ENCODE data around the gene APPBP2. TPM values are rescaled to one million over a fixed set of nuclear protein-coding genes. Genes with fewer than 3 reads are reported as not detected.
"Not testable (repeated sequence)": the region's sequence is repeated elsewhere in the genome, so short reads cannot be mapped to it uniquely, and the experiment has no call there.

Gene APPBP2
- total RNA-seq, 1 donor from 2014 or later: 46.8 TPM

- TF ChIP-seq CTCF (IDR thresholded peaks at IDR 0.05; ENCODE audit: partially characterized antibody, unreplicated experiment): no peak
- Mint-ChIP-seq H3K9me3 (ENCODE audit: unreplicated experiment) (no peaks in the 10 kb centered on the region), H3K4me3 (ENCODE audit: unreplicated experiment) (no peak overlapping the region), H3K36me3 (ENCODE audit: unreplicated experiment) (peaks cover 8% of the 10 kb centered on the region), H3K27me3 (ENCODE audit: unreplicated experiment) (no peaks in the 10 kb centered on the region), H3K4me1 (ENCODE audit: low read depth, unreplicated experiment) (no peaks in the 10 kb centered on the region), H3K27ac (ENCODE audit: unreplicated experiment) (no peak overlapping the region)
- no peak for DNase-seq
Observed at GRCh38 chr17:60501589-60501988, 24.5 kb downstream of the APPBP2 start.

GRCh38 chr17:60496041-60496440 lies 30.0 kb downstream of the APPBP2 start:
- peaks cover 3% of the 10 kb centered on the region for H3K9me3 Mint-ChIP-seq (ENCODE audit: unreplicated experiment)
- H3K27ac Mint-ChIP-seq (ENCODE audit: unreplicated experiment): no peak overlapping the region
- peaks cover 17% of the 10 kb centered on the region for H3K36me3 Mint-ChIP-seq (ENCODE audit: unreplicated experiment)
- no peak for TF ChIP-seq CTCF (IDR thresholded peaks at IDR 0.05; ENCODE audit: partially characterized antibody, unreplicated experiment)
- H3K4me1 Mint-ChIP-seq (ENCODE audit: low read depth, unreplicated experiment): no peaks in the 10 kb centered on the region
- DNase-seq: no peak
- H3K4me3 Mint-ChIP-seq (ENCODE audit: unreplicated experiment): no peak overlapping the region
- H3K27me3 Mint-ChIP-seq (ENCODE audit: unreplicated experiment): no peaks in the 10 kb centered on the region

- Mint-ChIP-seq H3K36me3 (ENCODE audit: unreplicated experiment) (peaks cover 23% of the 10 kb centered on the region), H3K4me1 (ENCODE audit: low read depth, unreplicated experiment) (no peaks in the 10 kb centered on the region), H3K27me3 (ENCODE audit: unreplicated experiment) (no peaks in the 10 kb centered on the region), H3K27ac (ENCODE audit: unreplicated experiment) (no peak overlapping the region), H3K4me3 (ENCODE audit: unreplicated experiment) (no peak overlapping the region), H3K9me3 (ENCODE audit: unreplicated experiment) (peaks cover 7% of the 10 kb centered on the region)
- TF ChIP-seq CTCF (IDR thresholded peaks at IDR 0.05; ENCODE audit: partially characterized antibody, unreplicated experiment): no peak
- DNase-seq: no peak
Observed at GRCh38 chr17:60495260-60495659, 30.8 kb downstream of the APPBP2 start.

- H3K4me1 Mint-ChIP-seq (ENCODE audit: low read depth, unreplicated experiment): no peaks in the 10 kb centered on the region
- no peak for TF ChIP-seq CTCF (IDR thresholded peaks at IDR 0.05; ENCODE audit: partially characterized antibody, unreplicated experiment)
- peaks cover 23% of the 10 kb centered on the region for H3K36me3 Mint-ChIP-seq (ENCODE audit: unreplicated experiment)
- H3K27me3 Mint-ChIP-seq (ENCODE audit: unreplicated experiment): no peaks in the 10 kb centered on the region
- H3K4me3 Mint-ChIP-seq (ENCODE audit: unreplicated experiment): no peak overlapping the region
- no peak overlapping the region for H3K27ac Mint-ChIP-seq (ENCODE audit: unreplicated experiment)
- DNase-seq: no peak
- peaks cover 7% of the 10 kb centered on the region for H3K9me3 Mint-ChIP-seq (ENCODE audit: unreplicated experiment)
Observed at GRCh38 chr17:60493847-60494321, 32.2 kb downstream of the APPBP2 start.

- Mint-ChIP-seq H3K9me3 (ENCODE audit: unreplicated experiment) (peaks cover 17% of the 10 kb centered on the region), H3K4me1 (ENCODE audit: low read depth, unreplicated experiment) (no peaks in the 10 kb centered on the region), H3K4me3 (ENCODE audit: unreplicated experiment) (no peak overlapping the region), H3K27me3 (ENCODE audit: unreplicated experiment) (peaks cover 4% of the 10 kb centered on the region), H3K36me3 (ENCODE audit: unreplicated experiment) (peaks cover 40% of the 10 kb centered on the region), H3K27ac (ENCODE audit: unreplicated experiment) (no peak overlapping the region)
- no peak for TF ChIP-seq CTCF (IDR thresholded peaks at IDR 0.05; ENCODE audit: partially characterized antibody, unreplicated experiment)
- DNase-seq: no peak
Observed at GRCh38 chr17:60491771-60492170, 34.3 kb downstream of the APPBP2 start.

- not testable (repeated sequence) for H3K4me3 Mint-ChIP-seq (ENCODE audit: unreplicated experiment); H3K27ac Mint-ChIP-seq (ENCODE audit: unreplicated experiment); DNase-seq; H3K4me1 Mint-ChIP-seq (ENCODE audit: low read depth, unreplicated experiment); H3K27me3 Mint-ChIP-seq (ENCODE audit: unreplicated experiment)
- Mint-ChIP-seq H3K9me3 (ENCODE audit: unreplicated experiment) (peaks cover 17% of the 10 kb centered on the region), H3K36me3 (ENCODE audit: unreplicated experiment) (peaks cover 52% of the 10 kb centered on the region)
Observed at GRCh38 chr17:60490594-60490993, 35.4 kb downstream of the APPBP2 start.

Measured in glutamatergic neuron (in vitro differentiated cells).